Mesendoderm (in vitro differentiated cells): ENCODE measurements around the gene SLC35C1.
A peak's percentile ranks its signal among the peaks of the same experiment; 100 is the strongest.

Experiments
- DNase-seq: peaks from one replicate; pipeline ENCODE4 v3.0.0; 2013
- H2AK5ac ChIP-seq: 2 replicates; pipeline ENCODE4 v1.6.1; 2013; ENCODE audit warnings: low read length, inconsistent platforms
- H2BK120ac ChIP-seq: 2 replicates; pipeline ENCODE4 v1.6.1; 2013; ENCODE audit warnings: low read depth, mild to moderate bottlenecking, low read length, moderate library complexity, mixed read lengths
- H2BK15ac ChIP-seq: replicated peaks from 2 replicates; pipeline ENCODE4 v1.6.1; 2013; ENCODE audit warnings: low read depth, mild to moderate bottlenecking, moderate library complexity
- H2BK5ac ChIP-seq: 2 replicates; pipeline ENCODE4 v1.6.1; 2013; ENCODE audit warnings: low read length, inconsistent platforms
- H3K18ac ChIP-seq: 2 replicates; pipeline ENCODE4 v1.6.1; 2013; ENCODE audit warnings: mild to moderate bottlenecking, low read length, mixed read lengths
- H3K23ac ChIP-seq: one replicate; pipeline ENCODE4 v1.6.1; 2013; ENCODE audit warnings: low read length
- H3K27ac ChIP-seq: 2 replicates; pipeline ENCODE4 v1.5.1; 2013; ENCODE audit warnings: low read depth, mild to moderate bottlenecking, inconsistent platforms, low read length, moderate library complexity
- H3K27me3 ChIP-seq: 2 replicates; pipeline ENCODE4 v1.6.1; 2013; ENCODE audit warnings: low read length, control low read depth, mild to moderate bottlenecking, inconsistent platforms; ENCODE audit not compliant: insufficient read depth, poor library complexity
- H3K36me3 ChIP-seq: 2 replicates; pipeline ENCODE4 v1.6.1; 2013; ENCODE audit warnings: low read length, inconsistent platforms; ENCODE audit not compliant: control insufficient read depth, insufficient read depth
- H3K4ac ChIP-seq: one replicate; pipeline ENCODE4 v1.6.1; 2013; ENCODE audit warnings: low read depth, mild to moderate bottlenecking, low read length, moderate library complexity
- H3K4me1 ChIP-seq: 2 replicates; pipeline ENCODE4 v1.6.1; 2013; ENCODE audit warnings: low read depth, low read length, inconsistent platforms; ENCODE audit not compliant: control insufficient read depth
- H3K4me2 ChIP-seq: 2 replicates; pipeline ENCODE4 v1.6.1; 2013; ENCODE audit warnings: low read length
- H3K4me3 ChIP-seq: 2 replicates; pipeline ENCODE4 v1.5.1; 2013; ENCODE audit warnings: mild to moderate bottlenecking, low read length
- H3K56ac ChIP-seq: one replicate; pipeline ENCODE4 v1.6.1; 2013; ENCODE audit warnings: low read length
- H3K79me1 ChIP-seq: 2 replicates; pipeline ENCODE4 v1.6.1; 2013; ENCODE audit warnings: low read length, inconsistent platforms
- H3K79me2 ChIP-seq: 2 replicates; pipeline ENCODE4 v1.6.1; 2013; ENCODE audit warnings: mild to moderate bottlenecking, low read length; ENCODE audit not compliant: control insufficient read depth, insufficient read depth
- H3K9ac ChIP-seq: 2 replicates; pipeline ENCODE4 v1.6.1; 2013; ENCODE audit warnings: low read length, inconsistent platforms
- H4K5ac ChIP-seq: one replicate; pipeline ENCODE4 v1.6.1; 2013; ENCODE audit warnings: low read length
- H4K8ac ChIP-seq: one replicate; pipeline ENCODE4 v1.6.1; 2013; ENCODE audit warnings: low read depth, mild to moderate bottlenecking, control low read depth, low read length, moderate library complexity
- WGBS: extraction: QIAGEN DNeasy Blood & Tissue Kit; methylation state at CpG from one replicate; pipeline ENCODE4 v1.1.7; 2013; ENCODE audit warnings: low lambda C conversion rate, missing lambda C conversion rate; ENCODE audit not compliant: insufficient coverage; ENCODE audit errors: extremely low coverage; 5-methylcytosine and 5-hydroxymethylcytosine counted together

The SLC35C1 gene

DNA sequence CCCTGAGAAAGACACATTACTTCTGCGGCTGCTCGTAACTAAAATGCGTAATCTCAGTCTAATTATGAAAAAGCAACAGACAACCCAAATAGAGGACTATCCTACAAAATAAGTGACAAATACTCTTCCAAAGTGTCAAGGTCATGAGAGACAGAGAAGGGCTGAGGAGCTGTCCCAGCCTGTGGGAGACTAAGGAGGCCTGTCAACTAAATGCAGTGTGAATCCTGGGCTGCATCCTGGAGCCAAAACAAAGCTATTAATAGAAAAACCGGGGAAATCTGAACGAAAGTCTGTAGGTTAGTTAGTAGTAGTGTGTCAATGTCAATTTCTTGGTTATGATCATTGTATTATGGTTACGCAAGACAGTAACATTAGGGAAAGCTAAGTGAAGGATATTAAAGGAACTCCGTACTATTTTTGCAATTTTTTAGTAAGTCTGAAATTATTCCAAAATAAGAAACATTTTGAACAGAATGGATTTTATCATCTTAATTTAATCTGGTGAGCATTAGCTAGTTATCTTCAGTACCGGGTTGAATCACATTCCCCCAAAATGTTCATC lies 39.8 kb upstream of the SLC35C1 start:
- H3K9ac ChIP-seq, result no peak overlapping the region
- no peak for DNase-seq
- no peak overlapping the region for H3K27ac ChIP-seq
- H3K4me1 ChIP-seq, result peaks cover 4% of the 10 kb centered on the region
- no peaks in the 10 kb centered on the region for H3K27me3 ChIP-seq
- H3K36me3 ChIP-seq, result no peaks in the 10 kb centered on the region
- H4K8ac ChIP-seq, result no peak overlapping the region
- H2AK5ac ChIP-seq, result no peak overlapping the region
- WGBS, result no CpG with 5 or more reads among the region's 8 CpGs
- H3K4me3 ChIP-seq, result no peak overlapping the region
- H2BK5ac ChIP-seq, result no peak overlapping the region
- no peak overlapping the region for H3K4me2 ChIP-seq
- no peak overlapping the region for H3K56ac ChIP-seq
- H3K23ac ChIP-seq, result no peak overlapping the region
- H3K4ac ChIP-seq, result no peak overlapping the region
- no peak overlapping the region for H2BK15ac ChIP-seq
- H4K5ac ChIP-seq, result no peak overlapping the region
- H3K79me1 ChIP-seq, result no peaks in the 10 kb centered on the region
- no peak overlapping the region for H2BK120ac ChIP-seq
- no peaks in the 10 kb centered on the region for H3K79me2 ChIP-seq
- no peak overlapping the region for H3K18ac ChIP-seq

DNA sequence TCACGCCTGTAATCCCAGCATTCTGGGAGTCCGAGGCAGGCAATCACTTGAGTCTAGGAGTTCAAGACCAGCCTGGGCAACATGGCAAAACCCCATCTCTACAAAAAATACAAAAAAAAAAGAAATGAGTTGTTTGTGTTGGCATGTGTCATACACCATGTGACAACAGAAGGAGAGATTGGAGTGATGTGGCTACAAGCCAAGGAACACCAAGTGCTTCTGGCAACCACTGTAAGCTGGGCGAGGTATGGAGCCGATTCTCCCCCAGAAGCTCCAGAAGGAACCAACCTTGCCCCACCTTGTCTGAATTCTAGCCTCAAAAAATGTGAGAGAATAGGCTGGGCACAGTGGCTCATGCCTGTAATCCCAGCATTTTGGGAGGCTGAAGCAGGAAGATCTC lies 39.1 kb upstream of the SLC35C1 start:
- no peaks in the 10 kb centered on the region for H3K36me3 ChIP-seq
- no CpG with 5 or more reads among the region's 4 CpGs for WGBS

DNA sequence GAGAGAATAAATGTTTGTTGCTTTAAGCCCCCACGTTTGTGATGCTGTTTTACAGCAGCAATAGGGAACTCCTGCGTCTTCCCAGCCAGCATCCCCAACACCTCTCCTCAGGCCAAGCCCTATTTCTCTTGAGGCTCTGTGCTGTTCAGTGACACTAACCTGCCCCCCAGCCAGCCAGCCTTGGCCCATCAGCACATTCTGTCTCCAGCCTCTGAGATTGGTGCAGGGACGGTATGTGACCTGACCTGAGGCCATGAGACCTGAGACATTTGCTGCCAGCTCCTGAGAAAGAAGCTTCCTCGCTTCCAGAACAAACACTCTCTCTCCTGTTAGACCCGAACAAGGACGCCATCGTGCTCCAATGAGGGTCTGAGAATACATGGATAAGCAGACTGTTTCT lies 38.5 kb upstream of the SLC35C1 start:
- no peak overlapping the region for H3K23ac ChIP-seq
- no peak overlapping the region for H4K8ac ChIP-seq
- H3K56ac ChIP-seq, result no peak overlapping the region
- H3K9ac ChIP-seq, result no peak overlapping the region
- no peaks in the 10 kb centered on the region for H3K79me2 ChIP-seq
- no peaks in the 10 kb centered on the region for H3K27me3 ChIP-seq
- H2BK15ac ChIP-seq, result no peak overlapping the region
- no peaks in the 10 kb centered on the region for H3K79me1 ChIP-seq
- H3K18ac ChIP-seq, result no peak overlapping the region
- peaks cover 4% of the 10 kb centered on the region for H3K4me1 ChIP-seq
- no peak overlapping the region for H2BK5ac ChIP-seq
- no peak overlapping the region for H3K27ac ChIP-seq
- H2AK5ac ChIP-seq, result no peak overlapping the region
- WGBS, result no CpG with 5 or more reads among the region's 7 CpGs
- H3K36me3 ChIP-seq, result no peaks in the 10 kb centered on the region
- H4K5ac ChIP-seq, result no peak overlapping the region
- no peak overlapping the region for H2BK120ac ChIP-seq
- no peak overlapping the region for H3K4me3 ChIP-seq
- DNase-seq, result no peak
- H3K4ac ChIP-seq, result no peak overlapping the region
- no peak overlapping the region for H3K4me2 ChIP-seq

More for the DNA sequence above, 39.1 kb upstream of the SLC35C1 start:
- H4K5ac ChIP-seq, result no peak overlapping the region
- H2BK15ac ChIP-seq, result no peak overlapping the region
- H3K56ac ChIP-seq, result no peak overlapping the region
- no peak for DNase-seq
- no peak overlapping the region for H2AK5ac ChIP-seq
- no peak overlapping the region for H3K9ac ChIP-seq
- no peak overlapping the region for H3K18ac ChIP-seq
- H3K4me2 ChIP-seq, result no peak overlapping the region
- H3K79me2 ChIP-seq, result no peaks in the 10 kb centered on the region
- no peak overlapping the region for H3K23ac ChIP-seq
- no peaks in the 10 kb centered on the region for H3K79me1 ChIP-seq
- H3K4ac ChIP-seq, result no peak overlapping the region
- no peak overlapping the region for H2BK5ac ChIP-seq
- H3K27ac ChIP-seq, result no peak overlapping the region
- no peaks in the 10 kb centered on the region for H3K27me3 ChIP-seq
- H2BK120ac ChIP-seq, result no peak overlapping the region
- H4K8ac ChIP-seq, result no peak overlapping the region
- no peak overlapping the region for H3K4me3 ChIP-seq
- peaks cover 4% of the 10 kb centered on the region for H3K4me1 ChIP-seq

DNA sequence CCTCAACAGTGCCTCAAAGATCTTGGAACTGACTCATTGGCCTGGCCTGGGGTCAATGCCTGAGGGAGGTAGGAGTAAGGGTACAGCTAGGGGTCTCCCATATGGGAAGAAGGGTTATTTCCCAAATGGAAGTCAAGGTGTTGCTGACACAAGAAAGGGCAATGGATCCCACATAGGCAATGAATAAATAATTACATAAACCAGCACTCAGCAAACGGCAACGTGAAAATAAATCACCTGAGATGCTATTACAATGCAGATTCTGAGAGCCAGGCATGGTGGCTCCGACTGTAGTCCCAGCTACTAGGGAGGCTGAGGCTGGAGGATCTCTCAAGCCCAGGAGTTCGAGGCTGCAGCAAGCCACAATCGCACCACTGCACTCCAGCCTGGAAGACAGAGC lies 36.5 kb upstream of the SLC35C1 start:
- Histone ChIP-seq H3K27me3 (no peaks in the 10 kb centered on the region), H3K4ac (no peak overlapping the region), H3K4me2 (no peak overlapping the region), H2BK120ac (no peak overlapping the region), H3K18ac (no peak overlapping the region), H3K9ac (no peak overlapping the region), H3K4me1 (peaks cover 4% of the 10 kb centered on the region), H2BK15ac (no peak overlapping the region), H3K79me2 (no peaks in the 10 kb centered on the region), H3K79me1 (no peaks in the 10 kb centered on the region), H4K5ac (no peak overlapping the region), H3K36me3 (no peaks in the 10 kb centered on the region), H2BK5ac (no peak overlapping the region), H3K23ac (no peak overlapping the region), H3K27ac (no peak overlapping the region), H4K8ac (no peak overlapping the region), H3K56ac (no peak overlapping the region), H2AK5ac (no peak overlapping the region), H3K4me3 (no peak overlapping the region)
- no CpG with 5 or more reads among the region's 5 CpGs for WGBS
- DNase-seq, result no peak

GRCh38 chr11:45769960-45770359 lies 35.0 kb upstream of the SLC35C1 start:
- no peak overlapping the region for H3K27ac ChIP-seq
- no peak overlapping the region for H2AK5ac ChIP-seq
- no peak overlapping the region for H3K9ac ChIP-seq
- H4K8ac ChIP-seq, result no peak overlapping the region
- no peaks in the 10 kb centered on the region for H3K79me1 ChIP-seq
- H2BK120ac ChIP-seq, result no peak overlapping the region
- DNase-seq, result no peak
- no peak overlapping the region for H3K23ac ChIP-seq
- H3K79me2 ChIP-seq, result no peaks in the 10 kb centered on the region
- no peak overlapping the region for H3K4me3 ChIP-seq
- H4K5ac ChIP-seq, result no peak overlapping the region
- no peaks in the 10 kb centered on the region for H3K27me3 ChIP-seq
- H3K4ac ChIP-seq, result no peak overlapping the region
- no peak overlapping the region for H3K4me2 ChIP-seq
- H3K4me1 ChIP-seq, result peaks cover 4% of the 10 kb centered on the region
- H2BK15ac ChIP-seq, result no peak overlapping the region
- no peak overlapping the region for H3K56ac ChIP-seq
- no CpG with 5 or more reads among the region's 5 CpGs for WGBS
- H3K18ac ChIP-seq, result no peak overlapping the region
- H2BK5ac ChIP-seq, result no peak overlapping the region
- H3K36me3 ChIP-seq, result no peaks in the 10 kb centered on the region

- H2AK5ac ChIP-seq, result peak overlapping the region; percentile 9
- H2BK120ac ChIP-seq, result no peak overlapping the region
- no peaks in the 10 kb centered on the region for H3K36me3 ChIP-seq
- H4K8ac ChIP-seq, result no peak overlapping the region
- H3K4me1 ChIP-seq, result peaks cover 4% of the 10 kb centered on the region
- no peak overlapping the region for H3K4ac ChIP-seq
- no peak overlapping the region for H2BK5ac ChIP-seq
- H2BK15ac ChIP-seq, result no peak overlapping the region
- no CpG with 5 or more reads among the region's 18 CpGs for WGBS
- no peaks in the 10 kb centered on the region for H3K27me3 ChIP-seq
- H3K27ac ChIP-seq, result no peak overlapping the region
- no peak overlapping the region for H4K5ac ChIP-seq
- H3K4me3 ChIP-seq, result peak overlapping the region; percentile 39
- H3K18ac ChIP-seq, result no peak overlapping the region
- H3K79me2 ChIP-seq, result no peaks in the 10 kb centered on the region
- peak overlapping the region; percentile 71 for H3K56ac ChIP-seq
- no peak overlapping the region for H3K23ac ChIP-seq
- no peaks in the 10 kb centered on the region for H3K79me1 ChIP-seq
- H3K4me2 ChIP-seq, result peak overlapping the region; percentile 95
- DNase-seq, result peak; percentile 59
- peak overlapping the region; percentile 51 for H3K9ac ChIP-seq
These were observed 33.8 kb upstream of the SLC35C1 start for GRCh38 chr11:45771193-45771565.
